ENCODE results near the gene SCAPER. TPM values are rescaled to one million over a fixed set of nuclear protein-coding genes. Genes with fewer than 3 reads are reported as not detected.

Gene SCAPER
- total and polyA plus RNA-seq, 8 donors, result 3.0 to 23.8 (median 14.2) TPM

DNA sequence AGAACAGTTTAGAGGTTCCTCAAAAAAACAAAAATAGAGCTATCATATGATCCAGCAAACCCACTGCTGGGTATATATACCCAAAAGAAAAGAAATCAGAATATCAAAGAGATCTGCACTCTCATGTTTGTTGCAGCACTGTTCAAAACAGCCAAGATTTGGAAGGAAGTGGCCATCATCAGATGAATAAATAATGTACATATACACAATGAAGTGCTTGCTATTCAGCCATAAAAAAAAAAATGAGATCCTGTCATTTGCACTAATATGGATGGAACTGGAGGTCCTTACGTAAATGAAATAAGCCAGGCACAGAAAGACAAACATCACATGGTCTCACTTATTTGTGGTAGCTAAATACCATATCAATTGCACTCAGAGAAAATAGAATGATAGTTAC, 58.4 kb downstream of the SCAPER start:
- Histone ChIP-seq H3K27ac (no peak overlapping the region), H3K27me3 (no peaks in the 10 kb centered on the region), H3K4me3 (no peak overlapping the region), H3K9me3 (no peaks in the 10 kb centered on the region), H3K4me1 (no peaks in the 10 kb centered on the region), H3K36me3 (no peaks in the 10 kb centered on the region)
- FAIRE-seq (no peak), DNase-seq (no peak), ATAC-seq (no peak)
- WGBS, 2 donors, result 70 to 79% methylated on average over 1 of the region's 1 CpG
- TF ChIP-seq, protein P1, sequence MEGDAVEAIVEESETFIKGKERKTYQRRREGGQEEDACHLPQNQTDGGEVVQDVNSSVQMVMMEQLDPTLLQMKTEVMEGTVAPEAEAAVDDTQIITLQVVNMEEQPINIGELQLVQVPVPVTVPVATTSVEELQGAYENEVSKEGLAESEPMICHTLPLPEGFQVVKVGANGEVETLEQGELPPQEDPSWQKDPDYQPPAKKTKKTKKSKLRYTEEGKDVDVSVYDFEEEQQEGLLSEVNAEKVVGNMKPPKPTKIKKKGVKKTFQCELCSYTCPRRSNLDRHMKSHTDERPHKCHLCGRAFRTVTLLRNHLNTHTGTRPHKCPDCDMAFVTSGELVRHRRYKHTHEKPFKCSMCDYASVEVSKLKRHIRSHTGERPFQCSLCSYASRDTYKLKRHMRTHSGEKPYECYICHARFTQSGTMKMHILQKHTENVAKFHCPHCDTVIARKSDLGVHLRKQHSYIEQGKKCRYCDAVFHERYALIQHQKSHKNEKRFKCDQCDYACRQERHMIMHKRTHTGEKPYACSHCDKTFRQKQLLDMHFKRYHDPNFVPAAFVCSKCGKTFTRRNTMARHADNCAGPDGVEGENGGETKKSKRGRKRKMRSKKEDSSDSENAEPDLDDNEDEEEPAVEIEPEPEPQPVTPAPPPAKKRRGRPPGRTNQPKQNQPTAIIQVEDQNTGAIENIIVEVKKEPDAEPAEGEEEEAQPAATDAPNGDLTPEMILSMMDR (IDR thresholded peaks at IDR 0.05), result no peak
- intact Hi-C loops (cut with DNase I), result no loop called here

DNA sequence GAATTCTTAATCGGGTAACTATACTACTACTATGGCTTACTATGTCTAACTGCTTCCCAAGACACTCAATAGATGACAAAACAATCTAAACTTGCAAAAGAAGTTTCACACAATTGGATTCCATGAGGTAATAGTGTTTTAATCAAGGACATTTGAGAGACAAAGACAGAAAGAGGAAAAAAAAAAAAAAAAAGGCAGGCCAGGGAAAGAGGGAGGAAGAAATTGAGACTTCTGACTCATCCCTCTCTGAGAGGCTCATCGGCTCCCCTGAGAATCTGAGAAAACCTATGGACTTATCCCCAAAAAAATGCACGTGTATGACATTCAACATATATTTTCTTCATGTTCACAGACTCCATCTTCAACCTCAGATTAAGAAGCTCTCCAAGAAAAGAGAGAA, 61.0 kb downstream of the SCAPER start:
- Histone ChIP-seq H3K9me3 (no peaks in the 10 kb centered on the region), H3K4me3 (no peak overlapping the region), H3K27ac (no peak overlapping the region), H3K36me3 (no peaks in the 10 kb centered on the region), H3K4me1 (no peaks in the 10 kb centered on the region), H3K27me3 (no peaks in the 10 kb centered on the region)
- DNase-seq (no peak), FAIRE-seq (no peak), ATAC-seq (no peak)
- TF ChIP-seq, protein P1 (IDR thresholded peaks at IDR 0.05), result no peak
- intact Hi-C loops (cut with DNase I), result no loop called here
- 89 to 94% methylated on average over 3 of the region's 3 CpGs for WGBS, 2 donors

DNA sequence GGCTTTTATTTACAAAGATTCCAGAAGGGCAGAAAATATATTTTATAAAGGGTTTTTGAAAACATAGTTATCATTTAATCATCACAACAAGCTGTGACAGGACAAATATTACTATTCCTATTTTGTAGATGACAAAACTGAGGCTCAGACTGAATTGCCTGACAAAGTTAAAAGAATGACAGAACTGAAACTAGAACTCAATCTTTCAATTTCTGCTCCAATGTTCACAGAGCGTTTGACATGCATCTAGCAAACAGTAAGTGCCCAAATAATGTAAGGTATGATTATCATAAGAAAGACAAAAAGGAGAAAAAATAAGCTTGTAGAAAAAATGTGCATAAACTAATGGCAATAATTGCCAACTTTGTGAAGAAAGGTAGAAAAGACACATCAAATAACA, 61.9 kb downstream of the SCAPER start:
- TF ChIP-seq, protein P1 (IDR thresholded peaks at IDR 0.05), result no peak
- H3K36me3 ChIP-seq, result no peaks in the 10 kb centered on the region
- WGBS, 2 donors, result 71 to 79% methylated on average over 1 of the region's 1 CpG
- ATAC-seq, result no peak
- H3K9me3 ChIP-seq, result no peaks in the 10 kb centered on the region
- H3K27ac ChIP-seq, result no peak overlapping the region
- no peak for FAIRE-seq
- H3K4me1 ChIP-seq, result no peaks in the 10 kb centered on the region
- H3K4me3 ChIP-seq, result no peak overlapping the region
- no peak for DNase-seq
- intact Hi-C loops (cut with DNase I), result no loop called here
- H3K27me3 ChIP-seq, result no peaks in the 10 kb centered on the region

DNA sequence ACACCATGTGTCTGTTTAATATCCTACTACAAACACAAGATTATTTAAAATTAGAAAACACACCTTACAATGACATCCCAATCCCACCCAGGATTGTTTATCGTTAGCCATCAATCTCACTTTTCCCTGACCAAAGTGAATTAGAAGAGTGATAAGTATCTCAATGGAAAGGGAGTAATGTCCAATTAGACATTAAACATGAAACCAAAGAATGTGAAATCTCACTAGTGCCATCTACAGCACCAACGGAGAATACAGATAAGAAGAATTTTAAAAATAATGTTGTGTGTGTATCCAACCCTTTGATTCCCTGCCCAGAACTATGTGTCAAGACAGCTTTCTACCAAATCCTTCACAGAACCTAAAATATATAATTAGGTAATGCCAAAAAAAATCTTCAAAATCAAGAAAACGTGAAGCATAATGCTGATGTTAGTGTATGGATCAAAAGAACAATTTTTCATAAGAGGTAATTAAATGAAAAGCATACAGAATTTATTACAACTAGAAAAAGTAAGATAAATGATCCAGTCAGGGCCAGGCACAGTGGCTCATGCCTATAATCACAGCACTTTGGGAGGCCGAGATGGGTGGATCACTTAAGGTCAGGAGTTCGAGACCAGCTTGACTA, 64.2 kb downstream of the SCAPER start:
- intact Hi-C loops (cut with DNase I), result no loop called here
- DNase-seq, result no peak
- peak in 3 of 4 donors; percentile 46 to 65 (median 59) for ATAC-seq
- Histone ChIP-seq H3K36me3 (no peaks in the 10 kb centered on the region), H3K4me1 (no peaks in the 10 kb centered on the region), H3K27ac (no peak overlapping the region), H3K9me3 (no peaks in the 10 kb centered on the region), H3K4me3 (no peak overlapping the region), H3K27me3 (no peaks in the 10 kb centered on the region)
- 59 to 62% methylated on average over 5 of the region's 5 CpGs for WGBS, 2 donors
- peak; percentile 54 for FAIRE-seq
- TF ChIP-seq, protein P1 (IDR thresholded peaks at IDR 0.05), result peak in 3 of 4 donors; percentile 19 to 25 (median 23)

DNA sequence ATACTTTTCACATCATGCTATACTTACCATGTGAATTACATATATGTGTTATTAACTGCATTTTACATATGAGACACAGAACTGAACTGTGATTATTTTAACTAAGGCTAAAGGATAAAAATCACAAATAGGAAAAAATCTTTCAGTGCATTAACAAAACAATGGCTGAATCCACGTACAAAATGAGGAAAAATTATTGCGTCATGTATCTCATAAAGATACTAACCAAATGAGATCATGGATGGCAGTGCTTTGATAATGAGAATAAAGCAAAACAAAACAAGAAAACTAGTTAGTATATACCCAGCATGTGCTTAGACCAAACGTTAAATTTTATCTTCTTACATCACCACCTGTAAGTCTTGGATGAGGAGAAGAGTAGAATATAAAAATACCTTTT, 66.0 kb downstream of the SCAPER start:
- DNase-seq, result no peak
- Histone ChIP-seq H3K27me3 (no peaks in the 10 kb centered on the region), H3K27ac (no peak overlapping the region), H3K4me1 (no peaks in the 10 kb centered on the region), H3K36me3 (no peaks in the 10 kb centered on the region), H3K9me3 (no peaks in the 10 kb centered on the region), H3K4me3 (no peak overlapping the region)
- no peak for ATAC-seq
- TF ChIP-seq, protein P1 (IDR thresholded peaks at IDR 0.05), result no peak
- WGBS, 2 donors, result 74 to 79% methylated on average over 3 of the region's 3 CpGs
- no peak for FAIRE-seq
- intact Hi-C loops (cut with DNase I), result no loop called here
